Measurements from ENCODE around the gene CFAP61.
A peak's percentile ranks its signal among the peaks of the same experiment; 100 is the strongest.

Gene CFAP61

GRCh38 chr20:20210943-20211273 lies 158.6 kb downstream of the CFAP61 start (continued):
- TF ChIP-seq ZNF600 (tag by site-specific recombination; IDR thresholded peaks at IDR 0.05) (no peak), ZNF391 (tag by site-specific recombination; IDR thresholded peaks at IDR 0.05; ENCODE audit: borderline replicate concordance, low read depth) (no peak), ZNF19 (tag by site-specific recombination; IDR thresholded peaks at IDR 0.05; ENCODE audit: low read depth) (no peak), CTCF (tag by site-specific recombination; IDR thresholded peaks at IDR 0.05) (0 out of 2 replicates have a peak, but pooled peaks have one; percentile 20), ZNF518A (tag by site-specific recombination; conservative IDR thresholded peaks at IDR 0.05; ENCODE audit: low read depth) (0 out of 2 replicates have a peak, but pooled peaks have one; percentile 8), ZNF639 (tag by site-specific recombination; IDR thresholded peaks at IDR 0.05) (no peak), ZNF266 (tag by site-specific recombination; IDR thresholded peaks at IDR 0.05; ENCODE audit: low read depth) (no peak), ZNF2 (tag by site-specific recombination; IDR thresholded peaks at IDR 0.05) (no peak)

- CTCF ChIA-PET, result interaction anchor here (0.7 to 1.0 kb wide), 3 partner anchors 14 to 431 kb away, joined by 3 to 6 read pairs (median 3); no protein-coding TSS in a partner anchor
- peaks cover 25% of the 10 kb centered on the region for H3K4me1 ChIP-seq (ENCODE audit: control insufficient read depth, insufficient read depth, low read length)
- no peaks in the 10 kb centered on the region for H3K9me3 ChIP-seq (ENCODE audit: control insufficient read depth, insufficient read depth, low read depth, low read length)
- POLR2A ChIA-PET, result no interaction called here
- no peaks in the 10 kb centered on the region for H3K36me3 ChIP-seq (ENCODE audit: control insufficient read depth in 2 of 2, insufficient read depth in 1 of 2, low read length in 2 of 2)
- H3K4me3 ChIP-seq (ENCODE audit: low read depth, low read length), result no peak overlapping the region
- peak overlapping the region; percentile 56 for H3K27ac ChIP-seq (ENCODE audit: extremely low read depth, low read depth, low read length)
- TF ChIP-seq ZNF629 (tag by site-specific recombination; IDR thresholded peaks at IDR 0.05), result peak; percentile 93
- no peak for TF ChIP-seq ZFP37 (tag by site-specific recombination; IDR thresholded peaks at IDR 0.05)
- peak; percentile 81; the same call in 1 of the 2 replicates for TF ChIP-seq ZSCAN23 (tag by site-specific recombination; IDR thresholded peaks at IDR 0.05)
- no peak for TF ChIP-seq ZNF416 (tag by site-specific recombination; IDR thresholded peaks at IDR 0.05)
- TF ChIP-seq ZFP41 (tag by site-specific recombination; IDR thresholded peaks at IDR 0.05; ENCODE audit: borderline replicate concordance), result no peak
- TF ChIP-seq ZBTB26 (tag by site-specific recombination; optimal IDR thresholded peaks at IDR 0.05), result no peak
- no peak for TF ChIP-seq ZNF623 (tag by site-specific recombination; IDR thresholded peaks at IDR 0.05)
- no peak for TF ChIP-seq ZNF157 (tag by site-specific recombination; IDR thresholded peaks at IDR 0.05)
- TF ChIP-seq ZNF18 (tag by site-specific recombination; IDR thresholded peaks at IDR 0.05), result peak; percentile 62; the same call in 1 of the 2 replicates
- TF ChIP-seq SCRT2 (tag by site-specific recombination; IDR thresholded peaks at IDR 0.05), result peak; percentile 51; the same call in 1 of the 2 replicates
- TF ChIP-seq EGR2 (tag by site-specific recombination; IDR thresholded peaks at IDR 0.05; ENCODE audit: low read depth), result no peak
- TF ChIP-seq ZNF837 (tag by site-specific recombination; IDR thresholded peaks at IDR 0.05), result no peak
- no peak for TF ChIP-seq ZNF10 (tag by site-specific recombination; IDR thresholded peaks at IDR 0.05)
- no peak for TF ChIP-seq HIC1 (tag by site-specific recombination; IDR thresholded peaks at IDR 0.05)
These were observed 159.1 kb downstream of the CFAP61 start for GRCh38 chr20:20211274-20211987.
